Nucleus accumbens (tissue), 56 donors: Measurements from ENCODE around the gene CIROP.
A peak's percentile ranks its signal among the peaks of the same experiment; 100 is the strongest.
"Not testable (repeated sequence)": the region's sequence is repeated elsewhere in the genome, so short reads cannot be mapped to it uniquely, and the experiment has no call there.

Experiments used
- DNase-seq, 56 donors: peaks; one replicate each; lab custom pipeline; 2025; lab: John Stamatoyannopoulos, UW

Gene CIROP

GRCh38 chr14:23117371-23118020 is 12.7 kb upstream of the CIROP start:
- DNase-seq: no peak

DNA sequence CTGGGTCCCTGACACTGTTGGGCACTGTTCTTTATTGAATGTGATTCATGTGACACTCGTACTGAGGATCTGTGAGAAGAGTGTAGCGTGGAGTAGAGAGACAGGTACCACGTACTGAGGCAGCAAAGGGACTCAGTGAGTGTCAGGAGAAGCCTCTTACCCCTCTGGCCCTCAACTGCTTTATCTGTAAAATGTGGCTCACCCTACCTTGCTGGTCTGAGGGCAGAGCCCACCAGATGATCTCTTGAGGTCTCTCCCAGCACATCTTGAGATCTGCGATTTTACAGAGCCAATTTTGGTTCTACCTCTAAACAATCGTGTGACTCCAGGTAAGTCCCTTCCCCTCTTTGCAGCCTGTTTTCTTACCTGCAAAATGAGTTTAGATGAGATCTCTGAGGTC is 11.1 kb upstream of the CIROP start:
- DNase-seq: no peak

- DNase-seq: no peak
These were observed 10.4 kb upstream of the CIROP start for GRCh38 chr14:23115039-23115731.

DNA sequence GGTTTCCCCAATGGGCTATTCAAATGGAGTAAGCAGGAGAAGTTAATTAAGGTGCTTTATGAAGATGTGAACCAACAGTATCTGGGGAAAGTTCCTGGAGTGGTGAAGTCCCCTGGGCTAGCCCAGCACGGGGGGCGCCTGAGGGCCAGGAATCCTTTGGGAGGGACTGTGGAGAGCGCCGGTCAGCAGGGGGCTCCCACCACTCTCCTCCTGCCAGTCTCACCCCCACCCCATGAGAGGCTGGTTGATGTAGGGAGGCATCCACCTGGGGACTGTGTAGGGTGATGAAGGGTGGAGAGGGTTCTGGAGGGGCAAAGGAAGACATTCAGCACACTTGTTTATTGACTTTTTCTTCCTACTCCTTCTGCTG is 9.9 kb upstream of the CIROP start:
- DNase-seq: no peak

GRCh38 chr14:23114120-23114458 is 9.3 kb upstream of the CIROP start:
- no peak for DNase-seq

DNA sequence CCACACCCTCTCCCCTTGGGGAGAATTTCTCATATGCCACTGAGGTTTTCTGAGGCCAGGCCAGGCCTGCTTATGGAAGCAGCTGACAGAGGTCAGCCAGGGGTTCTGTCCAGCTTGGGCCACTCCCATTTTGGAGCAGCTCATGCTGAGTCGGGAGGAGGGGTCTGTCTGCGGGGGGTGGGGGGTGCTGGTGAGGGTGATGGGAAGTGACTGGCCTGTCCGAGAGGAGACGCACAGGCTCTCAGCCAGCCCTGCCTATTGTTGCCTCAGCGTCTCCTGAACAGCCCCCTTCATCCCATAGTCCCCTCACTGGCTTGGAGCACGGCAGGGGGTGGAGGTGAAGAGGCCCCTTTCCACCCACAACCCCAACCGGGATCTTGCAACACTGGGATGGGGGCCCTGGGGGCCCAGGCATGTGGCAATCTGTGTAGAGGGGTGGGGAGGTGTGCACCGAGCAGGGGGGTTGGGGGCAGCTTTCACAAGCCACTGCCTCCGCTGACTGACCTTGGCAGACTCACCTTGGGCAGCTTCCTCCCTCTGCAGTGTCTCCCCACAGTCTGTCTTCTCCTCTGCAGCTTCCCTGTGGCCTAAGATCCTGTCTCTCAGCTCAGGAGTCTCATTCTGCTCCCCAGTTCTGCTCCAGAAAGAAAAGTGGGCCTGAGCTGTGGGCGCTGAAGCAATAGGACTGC is 8.8 kb upstream of the CIROP start:
- no peak for DNase-seq

DNA sequence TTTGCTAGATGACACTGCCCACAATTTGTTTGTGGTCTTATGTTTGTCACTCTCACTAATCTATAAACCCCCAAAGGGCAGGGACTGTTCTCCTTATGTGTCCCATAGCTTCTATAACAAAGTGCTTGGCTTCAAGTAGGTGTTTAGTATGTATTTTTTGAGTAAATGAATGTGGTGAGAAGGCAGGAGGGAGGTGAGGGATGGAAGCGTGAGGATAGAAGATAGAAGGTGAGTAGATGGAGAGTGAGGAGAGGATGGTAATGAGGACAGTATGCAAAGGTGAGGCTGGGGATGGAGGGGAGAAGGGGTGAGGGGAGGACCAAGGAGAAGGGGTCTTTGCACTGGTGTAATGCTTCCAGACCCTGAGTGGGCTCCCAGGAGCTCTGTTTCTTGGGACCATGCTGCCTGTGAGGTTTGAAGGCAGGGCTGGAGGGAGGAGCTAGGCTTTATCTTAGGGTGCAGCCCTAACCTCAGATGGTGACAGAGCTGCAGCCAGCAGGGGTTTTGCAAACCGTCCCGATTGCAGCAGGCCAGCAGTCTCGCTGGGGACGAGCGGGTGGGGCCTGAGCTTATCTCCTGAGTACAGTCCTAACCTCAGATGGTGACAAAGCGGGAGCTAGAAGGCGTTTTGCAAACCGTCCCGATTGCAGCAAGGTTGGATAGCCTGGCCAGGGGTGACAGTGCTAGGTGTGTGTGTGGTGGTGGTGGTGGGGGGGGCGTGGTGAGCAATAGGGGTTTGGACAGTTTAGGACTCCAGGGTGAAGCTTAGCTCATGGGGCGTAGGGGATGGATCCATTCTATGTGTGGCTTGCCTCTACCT is 7.8 kb upstream of the CIROP start:
- no peak for DNase-seq

DNA sequence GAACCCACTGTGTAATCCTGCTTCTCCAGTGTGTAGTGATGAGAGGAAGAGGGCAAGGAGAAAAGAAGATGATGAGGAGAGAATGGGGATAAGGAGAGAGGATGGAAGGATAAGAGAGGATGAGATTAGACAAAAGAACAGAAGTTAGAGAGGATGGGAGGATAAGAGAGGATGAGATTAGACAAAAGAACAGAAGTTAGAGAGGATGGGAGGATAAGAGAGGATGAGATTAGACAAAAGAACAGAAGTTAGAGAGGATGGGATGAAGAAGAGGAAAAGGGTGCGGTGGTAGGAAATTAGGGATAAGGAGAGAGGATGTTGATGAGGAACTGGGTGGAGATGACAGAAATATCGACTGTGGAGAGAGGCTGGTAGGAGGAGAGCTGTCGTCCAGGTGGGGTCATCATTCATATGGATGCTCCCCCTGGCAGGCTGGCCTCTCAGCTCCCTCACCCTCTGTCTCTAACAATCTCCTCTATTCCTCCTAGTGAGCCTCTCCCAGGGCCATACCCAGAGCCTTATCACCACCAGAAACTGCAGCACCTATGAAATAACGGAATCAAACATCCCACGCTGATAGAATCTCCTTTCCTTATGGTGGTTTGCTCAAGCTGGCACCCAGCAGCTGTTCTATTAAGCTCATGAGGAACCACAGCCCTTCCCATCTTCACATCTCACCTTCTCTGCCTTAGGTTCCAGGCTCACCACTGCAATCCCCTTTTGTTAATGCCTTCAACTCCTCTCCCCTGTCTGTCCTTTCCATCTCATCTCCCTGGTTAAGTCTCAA is 6.0 kb upstream of the CIROP start:
- no peak for DNase-seq

DNA sequence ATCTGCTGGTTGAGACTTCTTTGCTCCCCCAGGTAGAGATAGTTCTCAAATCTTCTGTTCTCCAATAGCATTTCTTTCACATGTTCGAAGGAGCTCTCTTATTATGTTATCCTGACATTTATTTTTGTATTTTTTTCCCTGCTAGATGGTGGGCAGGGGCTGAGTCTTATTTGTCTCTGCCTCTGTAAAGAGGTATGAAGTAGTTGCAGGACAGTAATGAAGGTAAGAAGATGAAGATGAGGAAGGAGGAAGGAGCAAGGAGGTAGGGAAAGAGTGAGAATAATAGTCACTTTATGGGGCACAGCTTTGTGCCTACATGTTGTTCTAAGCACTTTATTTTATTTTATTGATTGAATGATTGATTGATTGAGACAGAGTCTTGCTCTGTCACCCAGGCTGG is 5.0 kb upstream of the CIROP start:
- DNase-seq: no peak

DNA sequence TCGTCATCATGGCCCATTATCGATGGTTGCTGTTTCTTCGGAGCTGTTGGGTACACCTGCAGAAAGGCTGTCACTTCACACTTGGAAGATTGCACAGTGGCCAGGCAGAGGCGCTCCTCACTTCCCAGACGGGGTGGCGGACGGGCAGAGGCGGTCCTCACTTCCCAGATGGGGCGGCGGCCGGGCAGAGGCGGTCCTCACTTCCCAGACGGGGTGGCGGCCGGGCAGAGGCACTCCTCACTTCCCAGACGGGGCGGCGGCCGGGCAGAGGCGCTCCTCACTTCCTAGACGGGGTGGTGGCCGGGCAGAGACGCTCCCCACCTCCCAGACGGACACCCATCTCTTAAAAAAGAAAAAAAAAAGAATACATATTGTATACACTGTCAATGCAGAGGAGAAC is 3.4 kb upstream of the CIROP start:
- DNase-seq: not testable (repeated sequence)

GRCh38 chr14:23107620-23108019 is 2.8 kb upstream of the CIROP start:
- not testable (repeated sequence) for DNase-seq

DNA sequence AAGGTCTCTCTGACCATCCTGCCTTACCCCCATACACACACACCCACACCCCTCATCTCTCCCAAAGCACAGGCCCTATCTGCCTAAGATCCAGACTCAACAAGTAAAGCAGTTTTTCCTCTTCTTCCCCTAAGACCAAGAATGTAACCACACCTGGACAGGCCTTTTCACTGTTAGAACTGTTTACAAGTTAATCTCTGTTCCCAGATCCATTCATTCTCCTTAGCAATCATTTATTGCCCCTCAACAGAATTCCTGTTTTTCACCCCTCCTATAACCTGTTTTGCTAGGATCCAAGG is 1.9 kb upstream of the CIROP start:
- DNase-seq: no peak

GRCh38 chr14:23105348-23105824 is 597 bp upstream of the CIROP start:
- DNase-seq: no peak

DNA sequence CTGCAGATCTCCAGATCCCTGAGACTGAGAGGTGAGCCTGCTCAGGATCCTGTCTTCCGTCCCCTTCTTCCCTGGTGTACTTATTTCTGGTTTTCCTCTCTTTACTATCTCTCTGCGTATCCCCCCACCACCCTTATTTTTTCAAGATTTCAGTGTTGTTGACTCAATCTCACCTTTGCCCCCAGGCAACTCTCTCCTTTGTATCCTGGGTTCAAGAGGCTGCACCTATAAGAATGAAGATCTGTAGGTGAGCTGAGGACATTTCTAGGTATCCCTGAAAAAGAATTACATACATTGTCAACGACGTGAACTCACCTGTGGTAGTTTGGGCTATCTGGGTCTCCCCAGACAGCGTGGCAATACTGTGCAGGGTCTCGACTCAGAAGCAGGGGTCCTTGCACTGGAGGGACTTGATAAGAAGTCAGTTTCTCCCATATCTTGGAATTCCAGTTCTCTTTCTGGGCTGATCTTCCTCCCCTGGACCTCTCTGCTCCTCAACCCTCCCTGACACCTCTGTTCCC is 659 bp downstream of the CIROP start:
- DNase-seq: no peak

GRCh38 chr14:23103581-23103980 is 1.2 kb downstream of the CIROP start:
- DNase-seq: no peak

DNA sequence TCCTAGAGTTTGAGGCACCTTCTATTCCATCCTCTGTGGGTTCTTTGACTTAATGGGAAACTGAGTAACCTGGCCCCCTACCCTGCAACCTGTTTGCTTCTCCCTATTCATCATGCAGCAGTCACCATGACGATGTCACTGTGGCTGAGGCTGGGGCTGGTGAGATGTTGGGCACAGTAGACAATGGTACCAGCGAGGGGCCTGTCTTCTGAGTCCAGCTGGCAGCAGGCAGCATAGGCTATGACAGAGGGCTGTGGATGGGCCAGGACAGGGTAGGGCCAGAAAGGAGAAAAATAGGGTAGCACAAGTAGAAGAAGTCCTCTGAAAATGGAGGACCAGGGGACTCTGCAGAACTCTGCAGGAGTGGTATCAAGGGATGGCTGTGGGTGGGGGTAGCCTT is 2.0 kb downstream of the CIROP start:
- peak in 15 of 56 donors; percentile 6 to 51 (median 24) for DNase-seq

GRCh38 chr14:23101986-23102625 is 2.7 kb downstream of the CIROP start:
- DNase-seq: no peak

DNA sequence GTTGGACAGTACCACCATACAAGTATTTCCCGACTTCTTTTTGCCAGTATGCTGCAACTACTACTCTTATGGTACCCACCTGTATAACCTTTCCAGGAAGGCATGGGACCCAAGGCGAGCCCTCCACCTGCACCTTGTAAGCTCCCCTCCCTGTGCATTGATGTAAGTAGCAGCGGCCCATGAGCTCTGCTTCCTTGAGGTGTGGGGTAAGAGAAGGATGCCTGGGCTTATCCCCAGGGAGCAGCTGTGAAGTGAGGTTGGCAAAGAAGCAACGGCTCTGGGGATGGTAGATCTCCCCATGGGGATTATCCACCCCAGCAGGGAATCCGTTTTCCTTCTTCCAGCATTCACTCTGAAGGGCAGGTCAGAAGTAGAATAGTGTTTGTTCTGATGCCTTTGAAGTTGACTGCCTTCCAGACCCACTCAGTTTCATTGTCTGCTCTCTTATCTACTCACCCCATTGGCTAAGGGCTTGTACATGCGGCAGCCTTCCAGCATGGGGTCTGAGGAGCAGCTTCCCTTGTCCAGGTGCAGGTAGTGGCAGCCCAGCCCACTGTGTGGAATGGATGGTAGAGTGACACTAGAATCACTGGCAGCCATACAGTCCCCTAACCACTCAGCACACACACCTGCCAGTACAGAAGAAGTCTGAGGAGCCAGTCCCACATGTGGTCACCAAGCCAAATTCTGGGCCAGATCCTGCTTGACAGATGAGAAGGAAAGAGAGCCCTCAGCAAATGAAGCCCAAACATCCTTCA is 3.4 kb downstream of the CIROP start:
- DNase-seq: no peak
